ENCODE data around the gene HEBP1.

HEBP1 gene

GRCh38 chr12:12999959-13000615 is at the start of gene HEBP1:
TSS of gene HEBP1 (minus strand) at chr12:13000265. CDS start at chr12:13000114, 151 bp downstream.
- peak; percentile 81 for DNase-seq (ENCODE audit: extremely low read depth, insufficient read length)
- H3K36me3 ChIP-seq (ENCODE audit: control insufficient read depth, insufficient read depth, low read length): no peaks in the 10 kb centered on the region
- H3K4me3 ChIP-seq (replicated peaks; ENCODE audit: low read depth, low read length): peak within 1 kb of the TSS; percentile 55
- H3K27me3 ChIP-seq (replicated peaks; ENCODE audit: control insufficient read depth, insufficient read depth, low read length): peaks cover 3% of the 10 kb centered on the region
- no peak for TF ChIP-seq CTCF (IDR thresholded peaks at IDR 0.05; ENCODE audit: insufficient read depth, low read length, poor library complexity, severe bottlenecking)

GRCh38 chr12:13049816-13050215 is 49.8 kb upstream of the HEBP1 start:
- Histone ChIP-seq H3K27me3 (replicated peaks; ENCODE audit: control insufficient read depth, insufficient read depth, low read length) (no peaks in the 10 kb centered on the region), H3K4me3 (replicated peaks; ENCODE audit: low read depth, low read length) (no peak overlapping the region), H3K36me3 (ENCODE audit: control insufficient read depth, insufficient read depth, low read length) (no peaks in the 10 kb centered on the region)
- TF ChIP-seq CTCF (IDR thresholded peaks at IDR 0.05; ENCODE audit: insufficient read depth, low read length, poor library complexity, severe bottlenecking): no peak
- DNase-seq (ENCODE audit: extremely low read depth, insufficient read length): no peak

- H3K36me3 ChIP-seq (ENCODE audit: control insufficient read depth, insufficient read depth, low read length): no peaks in the 10 kb centered on the region
- peaks cover 1% of the 10 kb centered on the region; the same call in 1 of the 2 replicates for H3K27me3 ChIP-seq (replicated peaks; ENCODE audit: control insufficient read depth, insufficient read depth, low read length)
- no peak for TF ChIP-seq CTCF (IDR thresholded peaks at IDR 0.05; ENCODE audit: insufficient read depth, low read length, poor library complexity, severe bottlenecking)
- DNase-seq (ENCODE audit: extremely low read depth, insufficient read length): no peak
- no peak overlapping the region for H3K4me3 ChIP-seq (replicated peaks; ENCODE audit: low read depth, low read length)
These were observed 46.9 kb upstream of the HEBP1 start for GRCh38 chr12:13046964-13047363.

GRCh38 chr12:13045816-13046215 is 45.8 kb upstream of the HEBP1 start:
- H3K4me3 ChIP-seq (replicated peaks; ENCODE audit: low read depth, low read length): no peak overlapping the region
- DNase-seq (ENCODE audit: extremely low read depth, insufficient read length): no peak
- H3K27me3 ChIP-seq (replicated peaks; ENCODE audit: control insufficient read depth, insufficient read depth, low read length): peaks cover 1% of the 10 kb centered on the region; the same call in 1 of the 2 replicates
- no peaks in the 10 kb centered on the region for H3K36me3 ChIP-seq (ENCODE audit: control insufficient read depth, insufficient read depth, low read length)
- TF ChIP-seq CTCF (IDR thresholded peaks at IDR 0.05; ENCODE audit: insufficient read depth, low read length, poor library complexity, severe bottlenecking): no peak

GRCh38 chr12:13044906-13045299 is 44.8 kb upstream of the HEBP1 start:
- TF ChIP-seq CTCF (IDR thresholded peaks at IDR 0.05; ENCODE audit: insufficient read depth, low read length, poor library complexity, severe bottlenecking): no peak
- DNase-seq (ENCODE audit: extremely low read depth, insufficient read length): no peak
- peaks cover 1% of the 10 kb centered on the region; the same call in 1 of the 2 replicates for H3K27me3 ChIP-seq (replicated peaks; ENCODE audit: control insufficient read depth, insufficient read depth, low read length)
- H3K4me3 ChIP-seq (replicated peaks; ENCODE audit: low read depth, low read length): peak overlapping the region; percentile 83
- H3K36me3 ChIP-seq (ENCODE audit: control insufficient read depth, insufficient read depth, low read length): no peaks in the 10 kb centered on the region

Data from GM06990 (cell line).